K562 (cell line): ENCODE data around the gene IRF2BP2.

Experiments
- CTCF ChIP-seq, 3 experiments: IDR thresholded peaks in 2 of 3; conservative IDR thresholded peaks in 1 of 3; 2 replicates each; pipeline ENCODE4 v1.5.1; 2011 to 2012; ENCODE audit warnings: low read length in 3 of 3, mild to moderate bottlenecking in 3 of 3, control low read depth in 2 of 3, improper control_type of control experiment in 1 of 3, inconsistent platforms in 1 of 3, low read depth in 1 of 3, mixed read lengths in 1 of 3, moderate library complexity in 1 of 3; ENCODE audit not compliant: insufficient read depth in 2 of 3
- EGR1 ChIP-seq: fragments of 450-650 bp; conservative IDR thresholded peaks from 2 replicates; pipeline ENCODE4 v1.6.1; 2017; ENCODE audit warnings: mild to moderate bottlenecking
- GMEB1 ChIP-seq: fragments of 250-450 bp; sonication (Bioruptor Pico); IDR thresholded peaks from 2 replicates; pipeline ENCODE4 v1.4.0; 2020; ENCODE audit warnings: mild to moderate bottlenecking
- HCFC1 ChIP-seq: IDR thresholded peaks from 2 replicates; pipeline ENCODE4 v1.6.1; 2012; ENCODE audit warnings: low read depth, low read length, improper control_type of control experiment
- JUNB ChIP-seq: fragments of 450-650 bp; formaldehyde crosslinking; conservative IDR thresholded peaks from 2 replicates; pipeline ENCODE4 v1.4.0; 2020; ENCODE audit warnings: mild to moderate bottlenecking
- ZHX1 ChIP-seq: fragments of 150-350 bp; conservative IDR thresholded peaks from 2 replicates; pipeline ENCODE4 v1.6.1; 2014; ENCODE audit warnings: low read length

- TF ChIP-seq GMEB1 (CRISPR knock-in tag) (no peak), CTCF (IDR thresholded peaks at IDR 0.05 in 2 of 3, conservative IDR thresholded peaks at IDR 0.05 in 1 of 3; ENCODE audit: insufficient read depth in 2 of 3, low read depth in 1 of 3, low read length in 3 of 3) (no peak), EGR1 (no peak), ZHX1 (no peak), JUNB (CRISPR knock-in tag) (no peak), HCFC1 (no peak)
These were observed 311 bp downstream of the IRF2BP2 start for GRCh38 chr1:234609691-234610042.
